Measurements from ENCODE around the gene RPS17.

DNA sequence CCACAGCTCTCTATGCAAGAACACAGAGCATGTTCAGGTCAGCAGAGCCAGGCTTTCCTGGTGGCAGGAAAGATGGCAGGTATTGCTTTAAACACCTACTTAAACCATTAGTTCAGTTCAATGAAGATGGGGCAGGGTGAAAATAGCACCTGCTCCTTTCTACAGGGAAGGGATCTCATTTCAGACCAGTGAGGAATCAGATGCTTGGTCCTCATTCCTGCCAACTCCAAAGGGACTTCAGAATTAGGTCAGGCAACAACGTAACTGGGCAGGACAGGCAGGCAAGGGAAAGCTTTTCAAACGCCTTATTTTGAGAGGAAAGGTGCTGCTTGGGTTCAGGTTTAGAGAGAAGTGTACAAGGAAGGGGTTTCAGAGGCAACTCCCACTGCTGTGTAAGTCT lies 12.6 kb upstream of the RPS17 start:
- TF ChIP-seq CTCF (conservative IDR thresholded peaks at IDR 0.05 in 1 of 2, IDR thresholded peaks at IDR 0.05 in 1 of 2; ENCODE audit: low read depth in 1 of 2, low read length in 2 of 2) = no peak
- no peak for TF ChIP-seq EZH2 (IDR thresholded peaks at IDR 0.05; ENCODE audit: low read length, missing control alignments)
